ENCODE results near the gene GPC6.

DNA sequence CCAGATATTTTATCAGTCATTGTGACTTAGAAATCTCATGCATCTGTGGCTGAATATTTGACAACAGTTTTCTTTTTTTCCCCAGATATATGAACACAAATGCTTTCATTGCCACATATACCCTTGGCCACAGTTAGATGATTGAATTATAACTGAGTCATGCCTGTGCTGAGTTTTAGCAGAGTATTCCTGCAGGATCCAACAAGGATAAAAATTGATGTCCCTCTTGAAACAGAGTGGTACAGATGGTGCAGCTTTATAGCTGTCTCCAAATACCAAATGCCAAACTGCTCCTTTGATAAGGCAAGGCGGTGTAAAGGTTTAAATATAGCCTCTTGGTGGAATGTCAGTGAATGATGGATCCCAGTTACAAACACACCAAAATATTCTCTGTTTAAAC, 428.5 kb downstream of the GPC6 start:
- no peak for TF ChIP-seq POLR2AphosphoS5 (IDR thresholded peaks at IDR 0.05)
- TF ChIP-seq, protein P1, sequence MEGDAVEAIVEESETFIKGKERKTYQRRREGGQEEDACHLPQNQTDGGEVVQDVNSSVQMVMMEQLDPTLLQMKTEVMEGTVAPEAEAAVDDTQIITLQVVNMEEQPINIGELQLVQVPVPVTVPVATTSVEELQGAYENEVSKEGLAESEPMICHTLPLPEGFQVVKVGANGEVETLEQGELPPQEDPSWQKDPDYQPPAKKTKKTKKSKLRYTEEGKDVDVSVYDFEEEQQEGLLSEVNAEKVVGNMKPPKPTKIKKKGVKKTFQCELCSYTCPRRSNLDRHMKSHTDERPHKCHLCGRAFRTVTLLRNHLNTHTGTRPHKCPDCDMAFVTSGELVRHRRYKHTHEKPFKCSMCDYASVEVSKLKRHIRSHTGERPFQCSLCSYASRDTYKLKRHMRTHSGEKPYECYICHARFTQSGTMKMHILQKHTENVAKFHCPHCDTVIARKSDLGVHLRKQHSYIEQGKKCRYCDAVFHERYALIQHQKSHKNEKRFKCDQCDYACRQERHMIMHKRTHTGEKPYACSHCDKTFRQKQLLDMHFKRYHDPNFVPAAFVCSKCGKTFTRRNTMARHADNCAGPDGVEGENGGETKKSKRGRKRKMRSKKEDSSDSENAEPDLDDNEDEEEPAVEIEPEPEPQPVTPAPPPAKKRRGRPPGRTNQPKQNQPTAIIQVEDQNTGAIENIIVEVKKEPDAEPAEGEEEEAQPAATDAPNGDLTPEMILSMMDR (IDR thresholded peaks at IDR 0.05; ENCODE audit: poor library complexity, severe bottlenecking), result no peak
- TF ChIP-seq, protein P2, sequence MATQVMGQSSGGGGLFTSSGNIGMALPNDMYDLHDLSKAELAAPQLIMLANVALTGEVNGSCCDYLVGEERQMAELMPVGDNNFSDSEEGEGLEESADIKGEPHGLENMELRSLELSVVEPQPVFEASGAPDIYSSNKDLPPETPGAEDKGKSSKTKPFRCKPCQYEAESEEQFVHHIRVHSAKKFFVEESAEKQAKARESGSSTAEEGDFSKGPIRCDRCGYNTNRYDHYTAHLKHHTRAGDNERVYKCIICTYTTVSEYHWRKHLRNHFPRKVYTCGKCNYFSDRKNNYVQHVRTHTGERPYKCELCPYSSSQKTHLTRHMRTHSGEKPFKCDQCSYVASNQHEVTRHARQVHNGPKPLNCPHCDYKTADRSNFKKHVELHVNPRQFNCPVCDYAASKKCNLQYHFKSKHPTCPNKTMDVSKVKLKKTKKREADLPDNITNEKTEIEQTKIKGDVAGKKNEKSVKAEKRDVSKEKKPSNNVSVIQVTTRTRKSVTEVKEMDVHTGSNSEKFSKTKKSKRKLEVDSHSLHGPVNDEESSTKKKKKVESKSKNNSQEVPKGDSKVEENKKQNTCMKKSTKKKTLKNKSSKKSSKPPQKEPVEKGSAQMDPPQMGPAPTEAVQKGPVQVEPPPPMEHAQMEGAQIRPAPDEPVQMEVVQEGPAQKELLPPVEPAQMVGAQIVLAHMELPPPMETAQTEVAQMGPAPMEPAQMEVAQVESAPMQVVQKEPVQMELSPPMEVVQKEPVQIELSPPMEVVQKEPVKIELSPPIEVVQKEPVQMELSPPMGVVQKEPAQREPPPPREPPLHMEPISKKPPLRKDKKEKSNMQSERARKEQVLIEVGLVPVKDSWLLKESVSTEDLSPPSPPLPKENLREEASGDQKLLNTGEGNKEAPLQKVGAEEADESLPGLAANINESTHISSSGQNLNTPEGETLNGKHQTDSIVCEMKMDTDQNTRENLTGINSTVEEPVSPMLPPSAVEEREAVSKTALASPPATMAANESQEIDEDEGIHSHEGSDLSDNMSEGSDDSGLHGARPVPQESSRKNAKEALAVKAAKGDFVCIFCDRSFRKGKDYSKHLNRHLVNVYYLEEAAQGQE (IDR thresholded peaks at IDR 0.05; ENCODE audit: borderline replicate concordance), result no peak
- TF ChIP-seq EZH2 (IDR thresholded peaks at IDR 0.05; ENCODE audit: borderline replicate concordance, insufficient read depth, low read length, poor library complexity, severe bottlenecking), result no peak
- TF ChIP-seq TAF1 (IDR thresholded peaks at IDR 0.05; ENCODE audit: low read depth), result no peak

Measured in neural cell (in vitro differentiated cells).